GM23338 (cell line): ENCODE results near the gene ZFR. TPM values are rescaled to one million over a fixed set of nuclear protein-coding genes. Genes with fewer than 3 reads are reported as not detected.

Experiments
- ATAC-seq: fragments of 200-7000 bp; cut with Tn5 transposase; 3 replicates; pipeline ENCODE4 v1.9.1; 2020
- DNase-seq: peaks from one replicate; pipeline ENCODE4 v3.0.0-alpha.2; 2015; ENCODE audit warnings: low spot score
- H2AFZ ChIP-seq: fragments of 200-600 bp; sonication (generic); 2 replicates; pipeline ENCODE4 v1.8.0; 2016; ENCODE audit warnings: antibody characterized with exemption, mild to moderate bottlenecking, moderate library complexity
- H3F3A ChIP-seq: fragments of 200-600 bp; sonication (generic); replicated peaks from 2 replicates; pipeline ENCODE4 v1.8.0; 2017; ENCODE audit warnings: antibody characterized with exemption, mixed run types, low read depth
- H3K27ac ChIP-seq: fragments of 200-600 bp; sonication (generic); 2 replicates; pipeline ENCODE4 v1.6.1; 2016; ENCODE audit warnings: low read depth
- H3K27me3 ChIP-seq: fragments of 200-600 bp; sonication (generic); 2 replicates; pipeline ENCODE4 v1.8.0; 2016; ENCODE audit warnings: mild to moderate bottlenecking, mixed run types, moderate library complexity; ENCODE audit not compliant: insufficient read depth
- H3K36me3 ChIP-seq: fragments of 200-600 bp; sonication (generic); 2 replicates; pipeline ENCODE4 v1.8.0; 2016; ENCODE audit warnings: mild to moderate bottlenecking; ENCODE audit not compliant: insufficient read depth
- H3K4me1 ChIP-seq: fragments of 200-600 bp; sonication (generic); 2 replicates; pipeline ENCODE4 v1.8.0; 2016; ENCODE audit warnings: mild to moderate bottlenecking, moderate library complexity; ENCODE audit not compliant: insufficient read depth
- H3K4me2 ChIP-seq: fragments of 200-600 bp; sonication (generic); 2 replicates; pipeline ENCODE4 v1.7.1; 2017; ENCODE audit warnings: mixed run types
- H3K4me3 ChIP-seq: fragments of 200-600 bp; sonication (generic); 2 replicates; pipeline ENCODE4 v1.6.1; 2016; ENCODE audit warnings: mixed run types
- H3K79me2 ChIP-seq: fragments of 200-600 bp; sonication (generic); replicated peaks from 2 replicates; pipeline ENCODE4 v1.8.0; 2017; ENCODE audit warnings: mild to moderate bottlenecking; ENCODE audit not compliant: insufficient read depth
- H3K9me2 ChIP-seq: fragments of 200-600 bp; sonication (generic); 2 replicates; pipeline ENCODE4 v1.8.0; 2017; ENCODE audit not compliant: insufficient read depth
- H4K20me1 ChIP-seq: fragments of 200-600 bp; sonication (generic); replicated peaks from 2 replicates; pipeline ENCODE4 v1.8.0; 2017; ENCODE audit warnings: mild to moderate bottlenecking; ENCODE audit not compliant: insufficient read depth
- H3K27ac Mint-ChIP-seq: 2 replicates; pipeline ENCODE4 v1.8.0; 2020; ENCODE audit warnings: inconsistent platforms, mild to moderate bottlenecking, moderate library complexity, mixed read lengths
- H3K27me3 Mint-ChIP-seq: 3 replicates; pipeline ENCODE4 v1.8.0; 2022; ENCODE audit warnings: low read depth, mild to moderate bottlenecking, moderate library complexity, mixed read lengths, inconsistent platforms; ENCODE audit not compliant: insufficient read depth, poor library complexity
- H3K36me3 Mint-ChIP-seq: 3 replicates; pipeline ENCODE4 v1.8.0; 2021; ENCODE audit warnings: low read depth, mild to moderate bottlenecking, inconsistent platforms, moderate library complexity, mixed read lengths
- H3K4me1 Mint-ChIP-seq: 3 replicates; pipeline ENCODE4 v1.8.0; 2020; ENCODE audit warnings: mild to moderate bottlenecking, inconsistent platforms, mixed read lengths
- H3K4me3 Mint-ChIP-seq: 3 replicates; pipeline ENCODE4 v1.8.0; 2021; ENCODE audit warnings: moderate library complexity, mild to moderate bottlenecking, inconsistent platforms, mixed read lengths
- H3K9me3 Mint-ChIP-seq: 3 replicates; pipeline ENCODE4 v1.8.0; 2020; ENCODE audit warnings: moderate library complexity, mild to moderate bottlenecking, inconsistent platforms, mixed read lengths
- CREB1 ChIP-seq: fragments of 250-450 bp; sonication (Bioruptor Pico); IDR thresholded peaks from 2 replicates; pipeline ENCODE4 v1.5.0; 2020; ENCODE audit warnings: low read depth, mild to moderate bottlenecking, moderate library complexity
- CTCF ChIP-seq, 2 experiments: fragments of 200-600 bp in 1 of 2; sonication (generic) in 1 of 2; conservative IDR thresholded peaks; 2 replicates each; pipeline versions ENCODE4 v1.5.1 to v1.6.1; 2016 to 2017; ENCODE audit warnings: antibody characterized with exemption in 2 of 2, low read depth in 2 of 2, mild to moderate bottlenecking in 2 of 2, moderate library complexity in 1 of 2
- ETS1 ChIP-seq: IDR thresholded peaks from 2 replicates; pipeline ENCODE4 v1.6.1; 2016; ENCODE audit warnings: antibody characterized with exemption
- EZH2 ChIP-seq: fragments of 200-600 bp; sonication (generic); IDR thresholded peaks from one replicate; pipeline ENCODE4 v1.8.0; 2017; ENCODE audit warnings: antibody characterized with exemption, mild to moderate bottlenecking, low read depth; ENCODE audit not compliant: unreplicated experiment
- EZH2phosphoT487 ChIP-seq: fragments of 200-600 bp; sonication (generic); IDR thresholded peaks from one replicate; pipeline ENCODE4 v1.8.1; 2018; ENCODE audit warnings: antibody characterized with exemption; ENCODE audit not compliant: unreplicated experiment
- JUNB ChIP-seq: IDR thresholded peaks from one replicate; pipeline ENCODE4 v1.6.1; 2016; ENCODE audit warnings: antibody characterized with exemption; ENCODE audit not compliant: unreplicated experiment
- NANOG ChIP-seq: IDR thresholded peaks from 2 replicates; pipeline ENCODE4 v1.6.1; 2016; ENCODE audit warnings: antibody characterized with exemption, borderline replicate concordance
- POLR2AphosphoS5 ChIP-seq: IDR thresholded peaks from 2 replicates; pipeline ENCODE4 v1.6.1; 2016; ENCODE audit warnings: antibody characterized with exemption, low read depth
- REST ChIP-seq: IDR thresholded peaks from one replicate; pipeline ENCODE4 v1.6.1; 2018; ENCODE audit warnings: antibody characterized with exemption; ENCODE audit not compliant: unreplicated experiment
- STAT1 ChIP-seq: IDR thresholded peaks from one replicate; pipeline ENCODE4 v1.6.1; 2016; ENCODE audit warnings: antibody characterized with exemption; ENCODE audit not compliant: unreplicated experiment
- ZNF114 ChIP-seq: fragments of 250-450 bp; sonication (Bioruptor Pico); IDR thresholded peaks from 2 replicates; pipeline ENCODE4 v1.5.0; 2020; ENCODE audit warnings: mild to moderate bottlenecking, moderate library complexity
- ZNF331 ChIP-seq: fragments of 250-450 bp; sonication (Bioruptor Pico); IDR thresholded peaks from 2 replicates; pipeline ENCODE4 v1.5.0; 2020; ENCODE audit warnings: low read depth, mild to moderate bottlenecking, moderate library complexity
- ZNF462 ChIP-seq: fragments of 250-450 bp; sonication (Bioruptor Pico); IDR thresholded peaks from 2 replicates; pipeline ENCODE4 v1.5.0; 2020; ENCODE audit warnings: mild to moderate bottlenecking, moderate library complexity
- polyA plus RNA-seq: library from polyadenylated mRNA; unstranded; fragments of >200 nt; fragmentation: Nextera tagmentation; extraction: Ambion mirVana; gene quantifications from 2 replicates; pipeline ENCODE4 v1.2.1, GENCODE V29; 2016
- total RNA-seq: library from RNA; depleted of rRNA; stranded (reverse); fragments of >200 nt; shearing (Covaris generic); gene quantifications from 2 replicates; pipeline ENCODE4 v1.2.3, GENCODE V29; 2014

The ZFR gene
- total and polyA plus RNA-seq, 2 experiments from 2014 or later: 92.4 to 103 TPM

- H3K27ac Mint-ChIP-seq: no peak overlapping the region
- H4K20me1 ChIP-seq: peaks cover 25% of the 10 kb centered on the region
- DNase-seq: no peak
Measured at GRCh38 chr5:32422697-32423096, 21.8 kb downstream of the ZFR start.

More at GRCh38 chr5:32422697-32423096, 21.8 kb downstream of the ZFR start:
- H3K36me3 Mint-ChIP-seq: peaks cover 32% of the 10 kb centered on the region
- no peak overlapping the region for H2AFZ ChIP-seq
- peaks cover 18% of the 10 kb centered on the region for H3K9me3 Mint-ChIP-seq
- H3K4me1 Mint-ChIP-seq: peaks cover 9% of the 10 kb centered on the region; the same call in 2 of the 3 replicates
- peaks cover 10% of the 10 kb centered on the region for H3K36me3 ChIP-seq
- no peak overlapping the region for H3K4me3 Mint-ChIP-seq
- no peaks in the 10 kb centered on the region for H3K27me3 ChIP-seq
- no peaks in the 10 kb centered on the region for H3K9me2 ChIP-seq
- H3K4me3 ChIP-seq: no peak overlapping the region
- peaks cover 91% of the 10 kb centered on the region for H3K79me2 ChIP-seq
- peaks cover 11% of the 10 kb centered on the region; the same call in 1 of the 2 replicates for H3K4me1 ChIP-seq
- TF ChIP-seq NANOG (no peak), ZNF462 (no peak), POLR2AphosphoS5 (no peak), STAT1 (no peak), JUNB (no peak), REST (no peak), ETS1 (no peak), CTCF (conservative IDR thresholded peaks at IDR 0.05; ENCODE audit: low read depth in 2 of 2) (no peak), EZH2 (no peak), EZH2phosphoT487 (no peak), ZNF114 (CRISPR knock-in tag) (no peak), ZNF331 (CRISPR knock-in tag) (no peak), CREB1 (CRISPR knock-in tag) (no peak)
- no peaks in the 10 kb centered on the region for H3F3A ChIP-seq
- no peak overlapping the region for H3K4me2 ChIP-seq
- H3K27me3 Mint-ChIP-seq: peaks cover 3% of the 10 kb centered on the region
- H3K27ac ChIP-seq: no peak overlapping the region
- no peak for ATAC-seq
